EH (cell line): ENCODE results near the gene ELL2.

ENCODE experiments used
- DNase-seq: peaks from one replicate; pipeline ENCODE4 v3.0.0-alpha.2; 2015; ENCODE audit warnings: low read depth

The ELL2 gene

DNA sequence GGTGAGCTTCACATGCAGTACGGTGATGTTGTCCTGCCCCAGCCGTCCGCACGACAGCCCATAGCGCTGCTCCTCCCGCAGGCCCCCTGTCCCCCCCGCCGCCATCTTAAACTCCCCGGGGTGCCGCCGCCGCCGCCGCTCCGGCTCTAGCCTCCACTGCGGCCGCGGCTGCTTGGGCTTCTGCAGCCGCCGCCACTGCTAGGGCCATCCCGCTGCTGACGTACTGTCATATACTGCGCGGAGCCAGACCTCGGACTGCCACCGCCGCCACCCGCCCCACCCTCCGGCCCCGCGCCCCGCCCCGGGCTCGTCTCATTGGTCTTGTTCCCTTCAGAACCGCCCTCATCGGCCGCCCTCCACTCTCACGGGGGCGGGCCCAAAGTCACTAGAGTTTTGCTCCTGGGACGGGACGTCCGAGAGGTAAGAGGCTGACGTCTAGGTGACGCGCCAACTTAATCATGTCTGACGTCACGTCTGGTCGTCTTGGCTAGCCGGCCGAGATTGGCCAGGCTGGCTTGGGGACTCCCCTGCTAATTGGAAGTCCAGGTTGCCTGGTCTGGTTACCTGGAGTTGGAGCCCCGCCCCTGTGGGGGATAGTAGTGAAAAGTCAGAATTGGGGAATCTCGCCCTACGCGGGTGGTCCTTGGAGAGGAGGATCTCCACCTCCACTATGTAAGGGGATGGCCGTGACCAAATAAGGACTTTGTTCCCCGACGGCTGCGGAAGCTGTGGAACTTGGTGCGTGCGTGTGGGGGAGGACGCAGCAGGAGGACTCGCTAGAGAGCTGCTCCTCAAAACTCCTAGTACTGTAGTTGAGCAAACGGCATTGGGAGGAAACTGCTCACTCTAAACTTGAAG, at the start of gene ELL2:
Gene ELL2 (minus strand): TSS at position 235 of the 858 bp plus-strand sequence. CDS start 130 bp downstream, at position 105.
- peak; percentile 98 for DNase-seq

DNA sequence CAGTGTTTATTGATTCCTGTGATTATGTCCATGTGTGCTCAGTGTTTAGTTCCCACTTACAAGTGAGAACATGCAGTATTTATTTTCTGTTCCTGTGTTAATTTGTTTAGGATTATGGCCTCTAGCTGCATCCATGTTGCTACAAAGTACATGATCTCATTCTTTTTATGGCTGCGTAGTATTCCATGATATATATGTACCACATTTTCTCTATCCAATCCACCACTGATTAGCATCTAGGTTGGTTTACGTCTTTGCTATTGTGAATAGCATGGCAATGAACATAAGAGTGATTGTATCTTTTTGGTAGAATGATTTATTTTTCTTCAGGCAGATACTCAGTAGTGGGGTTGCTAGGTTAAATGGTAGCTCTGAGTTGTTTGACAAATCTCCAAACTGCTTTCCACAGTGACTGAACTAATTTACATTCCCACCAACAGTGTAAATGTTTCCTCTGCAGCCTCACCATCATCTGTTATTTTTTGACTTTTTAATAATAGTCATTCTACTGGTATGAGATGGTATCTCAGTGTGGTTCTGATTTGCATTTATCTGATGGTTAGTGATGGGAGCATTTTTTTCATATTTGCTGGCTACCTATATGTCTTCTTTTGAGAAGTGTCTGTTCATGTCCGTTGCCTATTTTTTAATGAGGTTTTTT, 47.5 kb upstream of the ELL2 start:
- DNase-seq, result peak; percentile 85

DNA sequence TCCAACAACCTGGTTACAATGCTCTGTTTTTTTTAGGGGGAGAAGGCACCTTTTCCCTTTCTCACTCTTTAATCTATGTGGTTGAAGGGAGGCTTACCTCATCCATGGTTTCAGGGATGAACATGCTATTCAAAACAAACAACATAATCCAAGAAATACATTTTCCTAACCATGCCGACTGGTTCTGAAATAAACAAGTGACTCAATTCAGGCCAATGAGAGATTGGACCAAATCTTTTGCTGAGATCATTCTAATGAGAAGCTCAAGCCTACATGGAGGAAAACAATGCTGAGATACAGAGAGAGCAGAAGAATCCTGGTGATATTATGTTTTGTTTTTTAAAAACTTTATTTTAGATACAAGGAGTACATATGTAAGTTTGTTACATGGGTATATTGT, 46.8 kb upstream of the ELL2 start:
- DNase-seq, result no peak

DNA sequence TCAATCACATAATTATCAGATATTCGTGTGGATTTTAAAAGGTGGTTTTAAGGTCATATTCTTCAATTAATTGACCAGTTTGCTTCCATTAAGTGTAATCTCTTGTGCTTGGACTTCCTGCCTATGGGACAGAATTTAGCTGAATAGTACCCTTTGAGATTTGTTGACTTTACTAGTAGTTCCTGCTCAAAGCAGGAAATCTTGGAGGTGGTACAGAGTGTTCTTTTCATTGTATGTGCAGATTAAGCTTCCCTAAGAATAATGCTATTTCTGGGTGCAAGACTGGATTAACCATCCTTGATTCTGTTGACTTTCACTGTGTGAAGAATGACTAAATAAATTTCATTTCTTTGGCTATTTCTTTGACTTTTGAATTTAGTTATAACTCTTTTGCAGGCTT, 45.4 kb upstream of the ELL2 start:
- DNase-seq, result no peak

DNA sequence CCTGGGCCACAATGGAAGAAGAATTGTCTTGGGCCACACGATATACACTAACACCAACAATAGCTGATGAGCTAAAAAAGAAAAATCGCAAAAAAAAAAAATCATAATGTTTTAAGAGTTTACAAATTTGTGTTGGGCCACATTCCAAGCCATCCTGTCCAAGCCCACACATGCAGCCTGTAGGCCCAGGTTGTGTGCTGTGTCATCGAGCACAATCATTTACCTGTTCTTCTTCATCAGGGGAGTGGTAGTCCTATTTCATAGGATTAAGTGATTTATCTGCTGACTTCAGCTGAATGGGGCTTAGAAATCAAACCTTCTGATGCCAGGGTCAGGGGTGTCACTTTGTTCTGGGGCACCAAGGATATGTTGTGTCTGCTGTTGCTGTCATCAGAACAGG, 44.6 kb upstream of the ELL2 start:
- DNase-seq, result no peak

DNA sequence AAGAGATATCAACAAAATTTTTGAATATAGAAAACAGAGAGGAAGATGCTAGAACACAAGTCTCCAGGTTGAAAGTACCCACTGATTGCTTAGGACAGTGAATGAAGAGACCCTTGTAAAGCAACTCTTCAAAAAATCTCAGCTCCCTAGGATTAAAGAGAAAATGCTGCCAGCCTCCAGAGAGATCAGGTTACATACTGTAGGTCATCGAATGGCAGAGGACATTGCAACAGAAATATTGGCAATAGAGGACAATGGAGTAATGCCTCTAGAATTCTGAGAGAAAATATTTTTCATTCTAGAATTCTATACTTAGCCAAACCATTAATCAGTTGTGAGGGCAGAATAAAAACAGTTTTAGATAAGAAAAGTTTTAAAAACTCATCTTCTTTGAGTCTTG, 43.1 kb upstream of the ELL2 start:
- peak; percentile 53 for DNase-seq

DNA sequence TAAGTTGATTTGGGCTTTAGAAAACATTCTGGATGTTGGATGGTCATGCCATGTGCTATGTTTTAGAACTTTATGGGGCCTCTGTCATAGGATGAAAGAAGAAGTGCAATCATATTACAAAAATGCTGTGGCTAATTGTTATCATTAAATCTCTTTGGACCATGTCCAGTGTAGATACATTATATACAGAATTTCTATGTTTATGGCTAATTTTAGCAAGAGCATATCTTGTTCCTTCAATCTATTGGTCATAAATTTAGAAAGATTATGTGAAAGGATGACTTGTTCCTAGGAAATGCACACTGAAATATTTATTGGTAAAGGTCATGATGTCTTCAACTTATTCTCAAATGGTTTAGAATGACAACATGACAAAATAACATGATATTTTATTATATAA, 42.4 kb upstream of the ELL2 start:
- peak; percentile 89 for DNase-seq

DNA sequence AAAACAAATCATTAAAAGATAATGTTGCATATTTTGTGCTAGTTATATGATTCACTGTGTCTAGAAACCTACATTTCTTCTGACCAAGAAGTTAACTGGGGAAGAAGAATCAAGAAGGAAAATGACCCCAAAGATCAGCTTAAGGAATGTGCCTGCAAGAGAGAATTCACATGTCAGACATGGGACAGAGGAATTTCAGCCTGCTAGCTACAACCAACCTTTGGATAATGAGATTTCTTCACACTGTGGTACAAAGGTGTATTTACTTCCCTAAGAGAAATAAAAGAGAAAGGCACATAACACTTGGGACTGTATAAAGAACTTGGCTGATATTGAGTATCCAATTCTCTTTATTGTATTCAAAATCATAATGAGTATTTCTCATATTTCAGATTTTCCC, 39.6 kb upstream of the ELL2 start:
- peak; percentile 79 for DNase-seq

DNA sequence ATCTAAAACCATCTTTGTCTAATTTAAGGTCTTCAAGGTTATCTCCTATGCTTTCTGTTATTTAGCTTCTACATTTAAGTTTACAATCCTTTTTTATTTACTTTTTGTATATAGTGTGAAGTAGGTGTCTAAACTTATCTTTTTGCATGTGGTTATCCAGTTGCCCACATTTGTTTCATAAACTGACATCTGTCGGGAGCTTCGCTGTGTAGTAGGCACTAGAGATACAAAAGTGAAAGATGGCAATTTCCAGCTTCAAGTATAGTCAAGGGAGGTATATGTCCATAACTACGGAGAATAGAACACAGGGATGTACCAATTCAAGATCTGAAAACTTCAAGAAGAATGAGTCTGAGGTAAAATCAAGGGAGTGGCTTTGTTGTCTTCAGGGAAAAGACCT, 38.7 kb upstream of the ELL2 start:
- DNase-seq, result no peak

DNA sequence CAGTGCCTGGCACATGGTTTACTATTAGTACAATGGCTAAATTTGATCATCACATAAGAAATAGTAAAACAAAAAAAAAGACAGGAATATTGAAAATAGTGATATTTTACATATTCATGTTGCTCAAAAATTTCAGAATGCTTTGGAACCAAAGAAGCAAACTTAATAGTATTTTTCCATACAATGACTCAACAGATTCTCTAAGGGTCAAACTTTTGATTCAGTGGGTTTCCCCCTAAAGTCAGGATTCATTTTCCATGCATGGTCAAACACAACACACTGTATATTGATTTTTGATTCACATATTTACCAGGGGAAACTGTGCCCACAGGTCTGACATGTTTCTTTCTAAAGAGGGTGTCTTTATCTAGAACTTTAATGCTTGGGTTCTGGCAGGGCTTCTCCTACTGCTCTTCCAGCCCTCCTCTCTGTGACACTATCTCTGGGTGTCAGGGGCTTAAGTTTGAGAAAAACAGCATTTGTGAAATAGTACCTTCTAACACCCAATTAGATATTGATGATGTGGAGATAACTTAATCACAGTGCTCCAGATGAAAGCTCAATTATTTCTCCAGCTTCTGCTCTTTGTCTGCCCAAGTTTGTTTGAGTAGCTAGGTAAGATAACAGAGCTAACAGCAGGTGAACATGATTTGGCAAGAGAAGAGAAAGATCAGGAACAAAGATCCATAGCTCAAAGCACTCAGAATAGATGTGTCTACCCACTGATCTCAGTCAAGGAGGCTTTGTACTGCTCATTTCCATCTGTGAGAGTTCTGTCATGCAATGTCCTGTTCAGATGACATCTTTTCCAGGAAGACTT, 35.5 kb upstream of the ELL2 start:
- no peak for DNase-seq

DNA sequence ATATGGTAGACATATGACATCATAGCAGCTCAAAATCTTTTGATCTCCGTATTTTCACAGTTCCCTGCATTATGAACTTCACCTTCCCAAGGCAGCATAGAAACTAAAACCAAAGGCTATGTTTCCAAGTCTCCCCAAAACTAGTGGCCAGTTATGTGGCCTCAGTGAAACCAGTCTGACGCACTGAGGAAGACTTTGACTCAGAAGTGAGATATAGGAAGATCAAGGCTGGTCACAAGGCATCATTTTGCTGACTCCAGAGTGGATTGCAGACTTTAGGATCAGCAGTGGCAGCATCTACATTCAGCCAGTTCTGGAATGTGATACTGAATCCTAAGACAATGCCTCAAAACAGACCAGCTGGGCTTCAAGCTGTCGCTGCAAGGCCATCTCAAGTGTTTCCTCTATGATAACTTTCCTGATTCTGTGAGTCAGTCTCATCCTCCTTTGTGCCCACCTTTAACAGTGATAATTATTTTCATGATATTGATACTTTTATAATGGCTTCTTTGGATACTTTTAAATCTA, 34.4 kb upstream of the ELL2 start:
- DNase-seq, result peak; percentile 14

DNA sequence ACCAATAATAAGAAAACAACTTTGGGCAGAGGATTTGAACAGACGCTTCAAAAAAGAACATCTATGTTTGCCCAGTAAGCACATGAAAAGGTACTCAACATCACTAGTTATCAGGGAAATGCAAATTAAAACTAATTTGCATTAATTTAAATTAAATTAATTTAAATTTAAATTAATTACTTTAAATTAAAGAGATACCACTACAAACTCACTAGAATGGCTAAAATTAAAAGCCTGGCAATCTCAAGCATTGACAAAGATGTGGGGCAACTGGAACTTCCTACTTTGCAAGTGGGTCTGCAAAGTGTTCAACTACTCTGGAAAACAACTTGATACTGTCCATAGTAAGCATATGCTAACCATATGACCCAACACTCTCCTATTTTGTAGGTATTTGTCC, 32.1 kb upstream of the ELL2 start:
- DNase-seq, result no peak

DNA sequence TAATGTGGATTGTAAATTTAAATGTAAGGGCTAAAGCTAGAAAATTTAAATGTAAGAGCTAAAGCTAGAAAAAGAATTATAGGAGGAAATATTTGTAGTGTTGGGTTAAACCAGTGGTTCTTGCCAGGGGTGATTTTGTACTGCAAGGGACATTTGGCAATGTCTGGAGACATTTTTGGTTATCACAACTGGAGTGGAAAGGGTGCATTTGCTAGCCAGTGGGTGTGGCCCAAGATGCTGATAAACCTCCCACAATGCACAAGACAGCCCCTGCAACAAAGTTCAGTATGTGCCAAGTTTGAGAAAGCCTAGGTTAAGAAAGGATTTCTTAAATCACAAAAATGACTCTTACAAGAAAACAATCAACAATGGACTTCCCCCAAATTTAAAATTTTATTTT, 31.6 kb upstream of the ELL2 start:
- no peak for DNase-seq

DNA sequence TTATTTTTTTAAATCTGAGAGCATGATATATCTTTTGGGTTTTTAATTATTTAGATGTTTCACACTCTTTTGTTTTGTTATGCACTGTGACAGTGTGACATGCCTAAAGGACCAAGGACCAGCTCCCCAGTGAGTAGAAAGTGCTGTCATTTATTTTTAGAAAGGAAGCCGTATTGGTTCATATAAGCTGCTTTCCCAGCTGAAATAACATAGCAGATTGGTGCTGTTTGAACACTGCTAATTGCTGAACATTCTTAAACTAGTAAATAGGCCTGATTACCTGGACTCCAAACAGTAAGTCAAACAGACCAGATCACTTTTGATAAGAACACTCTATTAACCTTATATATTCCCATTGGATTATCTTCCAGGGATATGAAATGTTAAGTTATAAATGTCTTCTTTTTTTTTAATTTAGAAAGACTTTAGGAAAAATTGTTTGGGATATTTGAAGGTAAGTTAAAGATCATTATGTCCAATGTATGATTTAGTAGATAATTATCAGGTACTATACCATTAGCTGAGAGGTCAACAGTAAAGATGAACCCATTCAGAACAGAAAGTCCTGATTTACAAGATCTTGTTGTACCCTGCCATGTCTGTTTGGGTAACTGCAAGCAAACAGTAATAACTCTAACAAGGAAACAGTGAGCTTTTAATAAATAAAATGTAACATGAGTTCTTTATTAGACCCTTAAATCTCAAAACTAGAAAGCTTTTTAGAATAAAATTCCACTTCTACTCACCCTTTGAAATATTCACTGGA, 27.8 kb upstream of the ELL2 start:
- DNase-seq, result no peak

DNA sequence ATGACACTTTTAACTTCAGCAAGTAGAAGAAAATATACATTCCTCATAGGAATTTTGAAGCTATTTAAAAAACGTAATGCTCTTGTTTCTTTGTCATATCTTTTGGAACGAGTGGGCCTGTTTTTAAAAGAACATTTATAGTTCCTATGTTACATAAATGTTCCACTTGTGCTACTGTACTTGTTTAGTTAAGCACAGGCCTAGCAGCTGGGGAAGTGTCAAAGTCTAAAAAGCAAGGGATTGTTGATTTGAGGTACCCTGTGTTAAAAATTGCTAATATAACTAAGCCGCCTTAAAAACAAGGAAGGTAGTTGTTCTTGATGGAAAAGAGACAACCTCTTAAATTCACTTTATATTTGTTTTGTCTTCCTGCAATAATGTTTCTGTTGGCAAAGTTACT, 27.2 kb upstream of the ELL2 start:
- no peak for DNase-seq

DNA sequence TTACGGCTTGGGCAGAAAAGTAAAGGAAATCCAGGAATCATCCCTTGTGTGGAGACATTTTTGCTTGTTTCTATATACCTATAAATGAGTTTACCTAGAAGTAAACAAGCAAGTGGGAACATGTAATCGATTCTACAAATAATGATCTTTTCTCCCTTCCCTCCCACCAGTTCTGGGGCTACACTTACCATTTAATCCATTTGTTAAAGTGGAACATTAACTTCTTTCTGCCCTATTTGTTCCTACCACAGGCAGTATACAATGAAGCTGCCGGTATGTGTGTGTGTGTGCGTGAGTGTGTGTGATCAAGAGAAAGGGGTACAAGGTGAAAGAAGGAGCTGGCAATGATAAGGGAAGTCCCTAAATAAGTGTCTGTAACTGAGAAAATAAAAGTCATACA, 26.4 kb upstream of the ELL2 start:
- no peak for DNase-seq

DNA sequence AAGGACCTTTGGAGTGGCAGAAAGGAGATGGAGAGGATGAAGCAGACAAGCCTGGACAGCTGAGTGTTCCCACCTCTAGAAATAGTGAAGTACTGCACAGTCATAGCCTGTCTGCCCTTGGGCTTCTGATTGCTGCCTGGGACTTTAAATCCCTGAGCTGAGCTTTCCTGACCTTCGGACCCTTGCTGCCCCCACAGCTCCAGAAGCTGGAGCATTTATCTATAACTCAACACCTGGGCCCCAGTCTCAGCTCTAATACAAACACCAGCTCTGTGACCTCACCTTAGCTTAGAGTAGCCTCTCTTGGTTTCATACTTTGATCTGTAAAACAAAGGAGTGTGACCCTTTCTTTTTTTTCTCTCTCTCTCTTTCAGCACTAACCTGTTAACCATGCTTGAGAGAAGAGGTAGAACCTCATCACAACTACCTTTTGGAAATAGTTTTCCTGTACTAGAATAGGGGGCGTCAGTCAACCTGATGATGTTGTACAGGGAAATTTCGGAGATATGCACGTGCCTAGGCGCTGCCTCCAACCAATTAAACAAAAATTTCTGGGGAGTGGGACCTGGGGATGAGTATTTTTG, 25.4 kb upstream of the ELL2 start:
- no peak for DNase-seq

DNA sequence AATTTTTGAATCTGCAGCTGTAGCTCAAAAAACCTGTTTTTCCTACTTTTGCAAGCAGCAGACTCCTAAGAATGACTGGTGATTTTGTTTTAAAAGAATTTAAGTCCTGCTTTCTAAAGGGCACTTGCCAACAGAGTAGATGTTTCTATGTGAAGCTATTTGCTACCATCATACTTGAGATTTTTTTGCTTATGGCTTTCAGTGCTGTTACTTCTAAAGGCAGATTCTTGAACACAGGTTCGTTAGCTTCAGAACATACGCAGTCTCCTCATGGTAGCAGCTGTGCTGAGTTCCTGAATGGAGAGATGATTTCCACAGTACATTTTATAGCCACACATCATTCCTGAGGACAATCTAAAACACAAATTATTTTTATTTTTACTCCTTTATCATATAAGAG, 24.4 kb upstream of the ELL2 start:
- peak; percentile 62 for DNase-seq

DNA sequence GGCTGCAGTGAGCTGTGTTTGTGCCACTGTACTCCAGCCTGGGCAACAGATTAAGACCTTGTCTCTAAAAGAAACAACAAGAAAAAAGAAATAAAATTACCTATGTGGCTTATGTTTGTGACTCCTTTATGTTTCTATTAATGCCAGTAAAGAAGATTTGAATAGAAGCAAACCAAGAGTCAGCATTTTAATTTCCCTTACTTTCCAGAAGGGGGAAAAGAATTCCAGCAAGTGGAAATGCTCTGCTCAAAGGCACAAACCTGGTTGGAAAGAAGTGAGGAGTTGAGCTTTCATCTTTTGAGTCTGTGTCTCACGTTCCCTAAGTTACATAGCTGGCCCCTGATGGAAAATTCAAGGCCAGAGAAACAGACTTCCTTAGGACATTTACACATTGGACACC, 23.6 kb upstream of the ELL2 start:
- DNase-seq, result no peak

DNA sequence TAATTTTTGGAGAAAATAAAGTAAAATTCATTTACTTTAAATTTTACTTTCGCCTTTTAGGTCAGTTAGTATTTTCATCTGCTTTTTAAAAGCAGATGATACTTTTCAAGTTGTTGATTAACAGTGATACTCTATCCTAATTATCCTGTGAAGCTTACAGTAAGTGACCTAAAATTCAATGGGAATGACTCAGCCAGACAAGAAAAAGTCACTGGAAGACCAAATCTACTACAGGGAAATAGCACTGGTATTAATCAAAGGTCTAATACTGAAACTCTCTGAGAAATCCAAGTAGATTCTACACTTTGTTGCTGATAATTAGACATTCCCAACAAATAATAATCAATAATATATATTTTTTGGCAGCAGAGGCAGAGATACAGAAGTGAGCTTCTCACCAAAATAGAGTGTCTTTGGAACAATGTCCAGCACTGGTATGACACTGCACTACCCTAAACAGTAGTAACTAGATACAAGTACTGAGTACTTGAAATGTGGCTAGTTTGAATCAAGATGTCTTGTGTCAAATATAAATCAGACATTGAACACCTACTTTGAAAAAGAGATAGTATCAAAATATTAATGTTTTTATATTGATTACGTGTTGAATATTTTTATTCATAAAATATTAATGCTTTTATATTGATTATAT, 22.8 kb upstream of the ELL2 start:
- peak; percentile 75 for DNase-seq

DNA sequence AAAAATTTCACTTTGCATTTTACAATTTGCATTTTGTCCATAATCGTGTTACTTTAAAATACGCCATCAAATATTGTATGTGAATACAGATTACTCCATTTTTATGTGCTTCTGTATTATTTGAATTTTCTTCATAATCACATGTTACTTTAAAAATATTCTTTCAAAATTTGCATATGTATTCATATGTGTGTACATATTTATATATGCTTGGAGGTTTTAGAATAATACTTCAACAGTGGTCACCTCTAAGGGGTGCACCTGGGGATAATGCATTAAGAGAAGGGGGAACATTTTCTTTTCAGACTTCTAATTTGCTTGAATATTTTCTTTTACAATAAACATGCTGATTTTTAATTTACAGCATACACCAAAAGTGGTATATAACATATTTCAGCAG, 21.9 kb upstream of the ELL2 start:
- DNase-seq, result no peak
